Measurements from ENCODE around the gene SYT1.

DNA sequence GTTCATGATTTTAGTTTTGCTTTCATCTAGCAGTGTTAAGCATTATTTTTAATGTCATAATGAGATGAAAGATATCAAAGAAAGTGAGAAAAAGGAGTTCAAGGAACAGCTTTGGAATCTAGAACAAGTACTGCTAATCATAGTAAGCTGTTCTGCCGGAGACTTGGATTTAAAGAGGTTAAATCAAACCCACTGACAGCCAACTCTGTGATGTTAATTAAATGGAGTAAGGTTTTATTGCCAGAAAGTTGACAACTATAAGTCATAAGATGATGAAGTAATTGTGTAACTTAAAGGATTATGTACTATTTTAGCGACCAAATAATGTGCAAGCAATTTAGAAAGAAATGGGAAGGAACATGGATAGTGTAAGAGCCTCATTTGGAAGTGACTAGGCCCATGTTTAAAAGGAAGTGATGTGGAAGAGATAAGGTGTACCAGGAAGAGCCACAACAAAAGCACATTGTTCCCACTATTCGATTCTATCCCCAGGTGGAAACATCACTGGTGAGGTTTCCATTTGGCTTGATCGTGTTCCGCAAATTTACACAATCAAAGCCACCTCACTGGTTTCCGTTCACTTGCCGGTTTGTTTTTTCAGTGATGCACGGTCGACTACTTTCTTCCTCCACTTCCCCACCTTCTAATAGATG lies 437.7 kb downstream of the SYT1 start:
- TF ChIP-seq, protein P1, sequence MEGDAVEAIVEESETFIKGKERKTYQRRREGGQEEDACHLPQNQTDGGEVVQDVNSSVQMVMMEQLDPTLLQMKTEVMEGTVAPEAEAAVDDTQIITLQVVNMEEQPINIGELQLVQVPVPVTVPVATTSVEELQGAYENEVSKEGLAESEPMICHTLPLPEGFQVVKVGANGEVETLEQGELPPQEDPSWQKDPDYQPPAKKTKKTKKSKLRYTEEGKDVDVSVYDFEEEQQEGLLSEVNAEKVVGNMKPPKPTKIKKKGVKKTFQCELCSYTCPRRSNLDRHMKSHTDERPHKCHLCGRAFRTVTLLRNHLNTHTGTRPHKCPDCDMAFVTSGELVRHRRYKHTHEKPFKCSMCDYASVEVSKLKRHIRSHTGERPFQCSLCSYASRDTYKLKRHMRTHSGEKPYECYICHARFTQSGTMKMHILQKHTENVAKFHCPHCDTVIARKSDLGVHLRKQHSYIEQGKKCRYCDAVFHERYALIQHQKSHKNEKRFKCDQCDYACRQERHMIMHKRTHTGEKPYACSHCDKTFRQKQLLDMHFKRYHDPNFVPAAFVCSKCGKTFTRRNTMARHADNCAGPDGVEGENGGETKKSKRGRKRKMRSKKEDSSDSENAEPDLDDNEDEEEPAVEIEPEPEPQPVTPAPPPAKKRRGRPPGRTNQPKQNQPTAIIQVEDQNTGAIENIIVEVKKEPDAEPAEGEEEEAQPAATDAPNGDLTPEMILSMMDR (conservative IDR thresholded peaks at IDR 0.05; ENCODE audit: low read depth, low read length): no peak
- no peak for TF ChIP-seq POLR2A (IDR thresholded peaks at IDR 0.05; ENCODE audit: low read depth, low read length)
